Adipose tissue (tissue), 3 donors: ENCODE data around the gene ZNF439. TPM values are rescaled to one million over a fixed set of nuclear protein-coding genes. Genes with fewer than 3 reads are reported as not detected.

Experiments used
- polyA plus RNA-seq, 3 donors: library from polyadenylated mRNA; stranded (reverse); fragments of 200-250 nt; gene quantifications; one replicate each; pipeline ENCODE4 v1.2.3, GENCODE V29; 2013
- donor health status: healthy with polysubstance abuse.
- donor health status: Bipolar disorder and iron deficiency.
- donor health status: healthy.

ZNF439 gene
- polyA plus RNA-seq, 3 donors = 0.88 to 2.2 (median 1.4) TPM

Other genes with a start within 250 kb of the ZNF439 start
- gene ZNF823, start 109.8 kb upstream of the ZNF439 start, polyA plus RNA-seq = 1 to 10 TPM; 1.4 to 2.8 (median 2.1) TPM
- gene ZNF441, start 81.7 kb upstream of the ZNF439 start, polyA plus RNA-seq = 1 to 10 TPM; 1.2 to 2.4 (median 1.9) TPM
- 1 to 10 TPM in 1 of 3 donors, under 1 TPM in 2; 0.22 to 1.0 (median 0.58) TPM for gene ZNF491, start 50.2 kb upstream of the ZNF439 start, polyA plus RNA-seq
- gene ZNF440, start 34.5 kb upstream of the ZNF439 start, polyA plus RNA-seq = 1 to 10 TPM; 1.8 to 4.2 (median 2.6) TPM
- gene ZNF69, start 39.1 kb downstream of the ZNF439 start, polyA plus RNA-seq = 1 to 10 TPM; 2.4 to 3.9 (median 3.4) TPM
- gene ZNF700, start 76.4 kb downstream of the ZNF439 start, polyA plus RNA-seq = 1 to 10 TPM; 3.7 to 6.2 (median 4.4) TPM
- 1 to 10 TPM in 2 of 3 donors, under 1 TPM in 1; 0.79 to 2.4 (median 2.0) TPM for gene ZNF763, start 116.3 kb downstream of the ZNF439 start, polyA plus RNA-seq
- gene ZNF433, start 187.0 kb downstream of the ZNF439 start, polyA plus RNA-seq = 1 to 10 TPM; 1.6 to 4.3 (median 2.5) TPM
- gene ZNF878, start 204.2 kb downstream of the ZNF439 start, polyA plus RNA-seq = under 1 TPM in 2 of 3 donors, not detected in 1; 0.16 to 0.31 TPM
- gene ZNF844, start 216.0 kb downstream of the ZNF439 start, polyA plus RNA-seq = 1 to 10 TPM; 1.1 to 3.2 (median 1.5) TPM